Erythroblast (primary cell): ENCODE measurements around the gene DDOST.

Experiments
- DNase-seq, 2 experiments: peaks; one replicate each; lab custom pipeline; 2025; lab: John Stamatoyannopoulos, UW
- GATA1 ChIP-seq: IDR thresholded peaks from 2 replicates; pipeline ENCODE4 v1.6.1; 2011; ENCODE audit warnings: low read depth, mild to moderate bottlenecking, control low read depth, low read length, moderate library complexity
- POLR2A ChIP-seq: IDR thresholded peaks from 2 replicates; pipeline ENCODE4 v1.6.1; 2011; ENCODE audit warnings: mild to moderate bottlenecking, low read length

The DDOST gene

GRCh38 chr1:20700636-20701215 lies 39.6 kb upstream of the DDOST start:
- no peak for DNase-seq
- TF ChIP-seq POLR2A = no peak
- no peak for TF ChIP-seq GATA1

GRCh38 chr1:20699558-20699957 lies 38.4 kb upstream of the DDOST start:
- TF ChIP-seq POLR2A (no peak), GATA1 (no peak)
- no peak for DNase-seq

GRCh38 chr1:20698195-20698910 lies 37.2 kb upstream of the DDOST start:
- no peak for DNase-seq
- TF ChIP-seq GATA1 (no peak), POLR2A (no peak)

GRCh38 chr1:20697563-20697962 lies 36.4 kb upstream of the DDOST start:
- no peak for DNase-seq
- TF ChIP-seq POLR2A = no peak
- TF ChIP-seq GATA1 = no peak

GRCh38 chr1:20696397-20697333 lies 35.5 kb upstream of the DDOST start:
- TF ChIP-seq GATA1 = no peak
- TF ChIP-seq POLR2A = no peak
- peak; percentile 82 to 89 for DNase-seq

GRCh38 chr1:20695515-20695914 lies 34.3 kb upstream of the DDOST start:
- TF ChIP-seq GATA1 (no peak), POLR2A (no peak)
- DNase-seq = no peak

GRCh38 chr1:20693623-20694022 lies 32.5 kb upstream of the DDOST start:
- no peak for DNase-seq
- TF ChIP-seq GATA1 = no peak
- TF ChIP-seq POLR2A = no peak

- TF ChIP-seq GATA1 (no peak), POLR2A (no peak)
- DNase-seq = no peak
Measured at GRCh38 chr1:20691872-20692271, 30.7 kb upstream of the DDOST start.

- DNase-seq = no peak
- TF ChIP-seq GATA1 (no peak), POLR2A (no peak)
Measured at GRCh38 chr1:20689645-20690056, 28.5 kb upstream of the DDOST start.

GRCh38 chr1:20686883-20687725 lies 25.9 kb upstream of the DDOST start:
- no peak for DNase-seq
- TF ChIP-seq GATA1 = no peak
- no peak for TF ChIP-seq POLR2A

GRCh38 chr1:20685741-20686140 lies 24.6 kb upstream of the DDOST start:
- TF ChIP-seq GATA1 = no peak
- TF ChIP-seq POLR2A = no peak
- no peak for DNase-seq

GRCh38 chr1:20685099-20685662 lies 24.0 kb upstream of the DDOST start:
- no peak for DNase-seq
- no peak for TF ChIP-seq GATA1
- TF ChIP-seq POLR2A = no peak

- no peak for DNase-seq
- no peak for TF ChIP-seq POLR2A
- TF ChIP-seq GATA1 = no peak
Measured at GRCh38 chr1:20684651-20685050, 23.5 kb upstream of the DDOST start.
